Left lung (tissue), 10 donors: Measurements from ENCODE around the gene ASCC3. TPM values are rescaled to one million over a fixed set of nuclear protein-coding genes. Genes with fewer than 3 reads are reported as not detected.

ENCODE experiments used
- ATAC-seq: fragments of 200-7000 bp; cut with Tn5 transposase; one replicate; pipeline ENCODE4 v1.9.1; 2020; ENCODE audit warnings: moderate library complexity
- DNase-seq, 4 donors: peaks; one replicate each; pipeline ENCODE4 v3.0.0-alpha.2; 2013 to 2020
- H3K27ac ChIP-seq, 2 donors: fragments of 200-600 bp; sonication (generic) in 1 of 2; one replicate each; pipeline versions ENCODE4 v1.5.0 to v1.8.0; 2020 to 2021
- H3K27me3 ChIP-seq, 2 donors: fragments of 200-600 bp; sonication (generic) in 1 of 2; one replicate each; pipeline versions ENCODE4 v1.5.0 to v1.8.0; 2020 to 2021
- H3K36me3 ChIP-seq, 2 donors: fragments of 200-600 bp; sonication (generic) in 1 of 2; one replicate each; pipeline versions ENCODE4 v1.5.0 to v1.8.0; 2020 to 2021
- H3K4me1 ChIP-seq, 2 donors: fragments of 200-600 bp; one replicate each; pipeline ENCODE4 v1.8.0; 2021
- H3K4me3 ChIP-seq, 2 donors: fragments of 200-600 bp; sonication (generic) in 1 of 2; one replicate each; pipeline versions ENCODE4 v1.5.0 to v1.8.0; 2020 to 2021; ENCODE audit warnings: mild to moderate bottlenecking in 1 of 2
- H3K9me3 ChIP-seq, 2 donors: fragments of 200-600 bp; sonication (generic) in 1 of 2; one replicate each; pipeline versions ENCODE4 v1.5.0 to v1.8.0; 2020 to 2021
- intact Hi-C, 2 donors: fragments of 100-400 bp; cut with DNase I; formaldehyde crosslinking; loops; one replicate each; pipeline versions ENCODE4 v1.11.2 to v1.14.2; 2022
- polyA plus RNA-seq, 6 donors: library from polyadenylated mRNA; unstranded; fragments of 120-200 nt; gene quantifications; one replicate each; pipeline ENCODE4 v1.2.1, GENCODE V29; 2013; ENCODE audit not compliant: insufficient read length in 6 of 6
- total RNA-seq, 2 donors: library from RNA; stranded (reverse); fragmentation: NEBNext Ultra II Directional; extraction: Animal tissue kit (Norgen Biotek cat#: 25700); gene quantifications; one replicate each; pipeline ENCODE4 v1.2.1, GENCODE V29; 2021
- TF ChIP-seq, protein P1 (sequence below), 2 donors: fragments of 200-600 bp; sonication (generic) in 1 of 2; IDR thresholded peaks; one replicate each; pipeline versions ENCODE4 v1.5.0 to v1.8.0; 2021; ENCODE audit warnings: antibody characterized with exemption in 2 of 2
- donor health status: DM: no; HTN: yes; CAD: no.
- donor health status: DM: no; HTN: no; CAD: no.

Gene ASCC3
- total and polyA plus RNA-seq, 8 donors = 20.6 to 43.2 (median 23.4) TPM

DNA sequence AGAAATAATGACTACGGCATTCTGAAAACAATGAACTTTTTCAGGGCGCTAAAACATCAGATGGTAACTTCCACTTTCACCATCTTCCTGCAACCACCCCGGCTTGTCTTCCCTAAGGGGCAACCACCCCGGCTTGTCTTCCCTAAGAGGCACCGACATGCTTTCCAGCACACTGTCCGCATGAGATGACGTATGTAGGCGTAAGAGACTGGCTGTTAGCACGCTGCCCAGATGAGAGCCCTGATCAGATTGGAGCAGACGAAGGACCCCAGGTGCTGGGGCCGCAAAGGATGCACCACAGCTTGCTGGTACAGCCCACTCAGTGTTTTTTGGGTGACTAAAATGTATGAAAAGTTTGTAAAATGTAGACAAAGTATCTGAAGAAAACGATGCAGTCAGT, 29.3 kb downstream of the ASCC3 start:
- H3K4me3 ChIP-seq = no peak overlapping the region
- H3K27me3 ChIP-seq = no peaks in the 10 kb centered on the region
- ATAC-seq (no peak), DNase-seq (no peak)
- TF ChIP-seq, protein P1, sequence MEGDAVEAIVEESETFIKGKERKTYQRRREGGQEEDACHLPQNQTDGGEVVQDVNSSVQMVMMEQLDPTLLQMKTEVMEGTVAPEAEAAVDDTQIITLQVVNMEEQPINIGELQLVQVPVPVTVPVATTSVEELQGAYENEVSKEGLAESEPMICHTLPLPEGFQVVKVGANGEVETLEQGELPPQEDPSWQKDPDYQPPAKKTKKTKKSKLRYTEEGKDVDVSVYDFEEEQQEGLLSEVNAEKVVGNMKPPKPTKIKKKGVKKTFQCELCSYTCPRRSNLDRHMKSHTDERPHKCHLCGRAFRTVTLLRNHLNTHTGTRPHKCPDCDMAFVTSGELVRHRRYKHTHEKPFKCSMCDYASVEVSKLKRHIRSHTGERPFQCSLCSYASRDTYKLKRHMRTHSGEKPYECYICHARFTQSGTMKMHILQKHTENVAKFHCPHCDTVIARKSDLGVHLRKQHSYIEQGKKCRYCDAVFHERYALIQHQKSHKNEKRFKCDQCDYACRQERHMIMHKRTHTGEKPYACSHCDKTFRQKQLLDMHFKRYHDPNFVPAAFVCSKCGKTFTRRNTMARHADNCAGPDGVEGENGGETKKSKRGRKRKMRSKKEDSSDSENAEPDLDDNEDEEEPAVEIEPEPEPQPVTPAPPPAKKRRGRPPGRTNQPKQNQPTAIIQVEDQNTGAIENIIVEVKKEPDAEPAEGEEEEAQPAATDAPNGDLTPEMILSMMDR (IDR thresholded peaks at IDR 0.05) = no peak
- H3K36me3 ChIP-seq = peaks cover 3 to 22% of the 10 kb centered on the region in 2 donors
- H3K27ac ChIP-seq = no peak overlapping the region
- intact Hi-C loops = no loop called here
- peaks cover 0 to 14% of the 10 kb centered on the region in 2 donors for H3K9me3 ChIP-seq
- H3K4me1 ChIP-seq = no peaks in the 10 kb centered on the region

DNA sequence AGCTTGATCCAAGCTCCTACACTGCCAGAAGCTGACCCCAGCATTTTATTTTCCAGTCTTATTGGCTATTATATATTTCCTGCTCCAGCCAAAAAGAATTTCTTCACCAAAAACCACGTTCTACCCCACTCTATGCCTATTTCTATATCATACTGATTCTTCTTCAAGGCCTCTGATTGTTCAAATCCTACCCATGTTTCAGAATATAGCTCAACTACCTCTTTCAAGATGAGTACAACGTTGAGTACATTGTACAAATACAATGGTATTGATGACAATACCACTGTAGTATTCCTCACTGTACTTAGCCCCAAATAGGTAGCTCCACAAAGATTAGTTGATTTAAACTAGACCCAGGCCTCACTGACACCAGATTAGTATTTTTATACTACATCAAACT, 31.0 kb downstream of the ASCC3 start:
- Histone ChIP-seq H3K27me3 (no peaks in the 10 kb centered on the region), H3K9me3 (no peaks in the 10 kb centered on the region), H3K4me1 (no peaks in the 10 kb centered on the region), H3K4me3 (no peak overlapping the region), H3K36me3 (peaks cover 3 to 13% of the 10 kb centered on the region in 2 donors), H3K27ac (no peak overlapping the region)
- TF ChIP-seq, protein P1 (IDR thresholded peaks at IDR 0.05) = no peak
- no peak for ATAC-seq
- intact Hi-C loops = no loop called here
- DNase-seq = no peak

- ATAC-seq (no peak), DNase-seq (no peak)
- H3K4me1 ChIP-seq = no peaks in the 10 kb centered on the region
- TF ChIP-seq, protein P1 (IDR thresholded peaks at IDR 0.05) = no peak
- no peak overlapping the region for H3K4me3 ChIP-seq
- H3K36me3 ChIP-seq = peaks cover 3 to 7% of the 10 kb centered on the region in 2 donors
- intact Hi-C loops = no loop called here
- H3K27me3 ChIP-seq = no peaks in the 10 kb centered on the region
- H3K9me3 ChIP-seq = no peaks in the 10 kb centered on the region
- no peak overlapping the region for H3K27ac ChIP-seq
Measured at GRCh38 chr6:100846276-100846675, 34.9 kb downstream of the ASCC3 start.

GRCh38 chr6:100845676-100846075, 35.5 kb downstream of the ASCC3 start:
- intact Hi-C loops = no loop called here
- TF ChIP-seq, protein P1 (IDR thresholded peaks at IDR 0.05) = no peak
- peaks cover 3 to 7% of the 10 kb centered on the region in 2 donors for H3K36me3 ChIP-seq
- H3K27me3 ChIP-seq = no peaks in the 10 kb centered on the region
- no peak overlapping the region for H3K27ac ChIP-seq
- H3K4me3 ChIP-seq = no peak overlapping the region
- ATAC-seq = no peak
- H3K4me1 ChIP-seq = no peaks in the 10 kb centered on the region
- no peaks in the 10 kb centered on the region for H3K9me3 ChIP-seq
- no peak for DNase-seq

DNA sequence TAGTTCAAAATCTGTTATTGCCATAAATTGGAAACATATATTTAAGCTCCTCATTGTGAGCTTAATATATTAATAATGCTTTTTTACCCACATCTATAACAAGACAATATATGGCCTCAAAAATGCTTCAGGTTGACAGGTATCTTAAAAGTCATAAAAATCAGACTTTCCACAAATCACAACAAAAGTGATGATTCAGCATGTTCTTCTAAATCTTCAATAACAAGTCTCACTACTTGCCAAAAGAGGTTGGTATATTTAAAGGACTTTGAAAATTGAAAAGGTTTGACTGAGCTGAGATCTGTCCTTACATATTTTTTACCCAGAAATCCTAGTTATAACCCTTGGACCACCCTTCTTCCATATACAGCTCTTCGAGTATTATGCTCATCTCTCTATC, 41.7 kb downstream of the ASCC3 start:
- DNase-seq (no peak), ATAC-seq (no peak)
- no peak overlapping the region for H3K4me3 ChIP-seq
- TF ChIP-seq, protein P1 (IDR thresholded peaks at IDR 0.05) = no peak
- H3K27me3 ChIP-seq = no peaks in the 10 kb centered on the region
- intact Hi-C loops = no loop called here
- H3K9me3 ChIP-seq = no peaks in the 10 kb centered on the region
- H3K36me3 ChIP-seq = no peaks in the 10 kb centered on the region
- H3K4me1 ChIP-seq = no peaks in the 10 kb centered on the region
- H3K27ac ChIP-seq = no peak overlapping the region
